ENCODE measurements around the gene MAP7D2.

DNA sequence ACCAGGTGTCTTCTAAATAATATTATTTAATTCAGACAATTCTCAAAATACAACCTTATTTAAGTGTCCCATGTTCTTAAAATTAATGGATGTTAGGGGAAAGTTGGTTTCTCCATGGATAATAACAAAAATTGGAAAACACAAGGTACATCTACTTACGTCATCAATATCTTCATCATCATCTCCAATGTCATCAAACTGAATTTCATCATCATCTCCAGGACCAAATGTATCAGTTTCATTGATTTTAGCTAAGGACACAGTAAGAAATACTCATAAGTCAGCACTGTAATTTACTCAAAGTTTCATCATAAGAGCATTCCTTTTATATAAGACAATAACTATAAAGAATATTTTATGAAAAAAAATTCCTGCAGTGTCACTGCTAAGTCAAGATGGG lies 13.7 kb upstream of the MAP7D2 start:
- TF ChIP-seq, protein P1, sequence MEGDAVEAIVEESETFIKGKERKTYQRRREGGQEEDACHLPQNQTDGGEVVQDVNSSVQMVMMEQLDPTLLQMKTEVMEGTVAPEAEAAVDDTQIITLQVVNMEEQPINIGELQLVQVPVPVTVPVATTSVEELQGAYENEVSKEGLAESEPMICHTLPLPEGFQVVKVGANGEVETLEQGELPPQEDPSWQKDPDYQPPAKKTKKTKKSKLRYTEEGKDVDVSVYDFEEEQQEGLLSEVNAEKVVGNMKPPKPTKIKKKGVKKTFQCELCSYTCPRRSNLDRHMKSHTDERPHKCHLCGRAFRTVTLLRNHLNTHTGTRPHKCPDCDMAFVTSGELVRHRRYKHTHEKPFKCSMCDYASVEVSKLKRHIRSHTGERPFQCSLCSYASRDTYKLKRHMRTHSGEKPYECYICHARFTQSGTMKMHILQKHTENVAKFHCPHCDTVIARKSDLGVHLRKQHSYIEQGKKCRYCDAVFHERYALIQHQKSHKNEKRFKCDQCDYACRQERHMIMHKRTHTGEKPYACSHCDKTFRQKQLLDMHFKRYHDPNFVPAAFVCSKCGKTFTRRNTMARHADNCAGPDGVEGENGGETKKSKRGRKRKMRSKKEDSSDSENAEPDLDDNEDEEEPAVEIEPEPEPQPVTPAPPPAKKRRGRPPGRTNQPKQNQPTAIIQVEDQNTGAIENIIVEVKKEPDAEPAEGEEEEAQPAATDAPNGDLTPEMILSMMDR (conservative IDR thresholded peaks at IDR 0.05 in 1 of 2, IDR thresholded peaks at IDR 0.05 in 1 of 2; ENCODE audit: extremely low read depth in 1 of 2, insufficient read depth in 1 of 2, low read depth in 1 of 2, low read length in 2 of 2), result no peak
- no peak for TF ChIP-seq EZH2 (IDR thresholded peaks at IDR 0.05; ENCODE audit: borderline replicate concordance, low read length)

All from mammary epithelial cell (primary cell).